Colonic mucosa (tissue), 4 donors: ENCODE results near the gene SEMA4D. TPM values are rescaled to one million over a fixed set of nuclear protein-coding genes. Genes with fewer than 3 reads are reported as not detected.

ENCODE experiments used
- DNase-seq: peaks from one replicate; pipeline ENCODE4 v3.0.0-alpha.2; 2020
- H3K27ac ChIP-seq: fragments of 200-600 bp; one replicate; pipeline ENCODE4 v1.8.0; 2021
- H3K27me3 ChIP-seq: fragments of 200-600 bp; one replicate; pipeline ENCODE4 v1.8.0; 2021
- H3K36me3 ChIP-seq: fragments of 200-600 bp; one replicate; pipeline ENCODE4 v1.8.0; 2021
- H3K4me1 ChIP-seq: fragments of 200-600 bp; one replicate; pipeline ENCODE4 v1.8.0; 2021; ENCODE audit warnings: mild to moderate bottlenecking
- H3K4me3 ChIP-seq: fragments of 200-600 bp; one replicate; pipeline ENCODE4 v1.8.0; 2021
- H3K9ac ChIP-seq, 2 donors: one replicate each; pipeline ENCODE4 v1.7.0; 2013; ENCODE audit warnings: control low read depth in 2 of 2, low read depth in 2 of 2, low read length in 2 of 2
- H3K9me3 ChIP-seq: fragments of 200-600 bp; one replicate; pipeline ENCODE4 v1.8.0; 2021
- intact Hi-C: fragments of 100-400 bp; cut with DNase I; formaldehyde crosslinking; loops from one replicate; pipeline ENCODE4 v1.14.1; 2022
- total RNA-seq, 2 donors: library from RNA; stranded (reverse); fragmentation: NEBNext Ultra II Directional in 1 of 2; extraction: Animal tissue kit (Norgen Biotek cat#: 25700) in 1 of 2; gene quantifications; one replicate each; pipeline ENCODE4 v1.2.1, GENCODE V29; 2021
- TF ChIP-seq, protein P1 (sequence below): fragments of 200-600 bp; IDR thresholded peaks from one replicate; pipeline ENCODE4 v1.8.0; 2022; ENCODE audit warnings: antibody characterized with exemption, mild to moderate bottlenecking
- donor health status: healthy.
- donor health status: DM: no; HTN: no; CAD: no.
- donor health status: DM: no; HTN: no; CAD: no.

Gene SEMA4D
- total RNA-seq, 2 donors from 2014 or later = 14.7 to 19.0 TPM

GRCh38 chr9:89417832-89418473 is 80.0 kb downstream of the SEMA4D start:
- Histone ChIP-seq H3K27me3 (no peaks in the 10 kb centered on the region), H3K9me3 (no peaks in the 10 kb centered on the region), H3K36me3 (no peaks in the 10 kb centered on the region), H3K27ac (peak overlapping the region; percentile 6), H3K4me3 (no peak overlapping the region), H3K9ac (no peak overlapping the region), H3K4me1 (no peaks in the 10 kb centered on the region)
- TF ChIP-seq, protein P1, sequence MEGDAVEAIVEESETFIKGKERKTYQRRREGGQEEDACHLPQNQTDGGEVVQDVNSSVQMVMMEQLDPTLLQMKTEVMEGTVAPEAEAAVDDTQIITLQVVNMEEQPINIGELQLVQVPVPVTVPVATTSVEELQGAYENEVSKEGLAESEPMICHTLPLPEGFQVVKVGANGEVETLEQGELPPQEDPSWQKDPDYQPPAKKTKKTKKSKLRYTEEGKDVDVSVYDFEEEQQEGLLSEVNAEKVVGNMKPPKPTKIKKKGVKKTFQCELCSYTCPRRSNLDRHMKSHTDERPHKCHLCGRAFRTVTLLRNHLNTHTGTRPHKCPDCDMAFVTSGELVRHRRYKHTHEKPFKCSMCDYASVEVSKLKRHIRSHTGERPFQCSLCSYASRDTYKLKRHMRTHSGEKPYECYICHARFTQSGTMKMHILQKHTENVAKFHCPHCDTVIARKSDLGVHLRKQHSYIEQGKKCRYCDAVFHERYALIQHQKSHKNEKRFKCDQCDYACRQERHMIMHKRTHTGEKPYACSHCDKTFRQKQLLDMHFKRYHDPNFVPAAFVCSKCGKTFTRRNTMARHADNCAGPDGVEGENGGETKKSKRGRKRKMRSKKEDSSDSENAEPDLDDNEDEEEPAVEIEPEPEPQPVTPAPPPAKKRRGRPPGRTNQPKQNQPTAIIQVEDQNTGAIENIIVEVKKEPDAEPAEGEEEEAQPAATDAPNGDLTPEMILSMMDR = no peak
- intact Hi-C loops = no loop called here
- DNase-seq = no peak

GRCh38 chr9:89414670-89415324 is 83.1 kb downstream of the SEMA4D start:
- Histone ChIP-seq H3K4me1 (no peaks in the 10 kb centered on the region), H3K9me3 (no peaks in the 10 kb centered on the region), H3K27me3 (no peaks in the 10 kb centered on the region), H3K9ac (no peak overlapping the region), H3K36me3 (no peaks in the 10 kb centered on the region), H3K4me3 (no peak overlapping the region), H3K27ac (no peak overlapping the region)
- intact Hi-C loops = no loop called here
- DNase-seq = no peak
- TF ChIP-seq, protein P1 = no peak

- Histone ChIP-seq H3K27ac (no peak overlapping the region), H3K9ac (no peak overlapping the region), H3K9me3 (no peaks in the 10 kb centered on the region), H3K4me3 (no peak overlapping the region), H3K4me1 (no peaks in the 10 kb centered on the region), H3K27me3 (no peaks in the 10 kb centered on the region), H3K36me3 (no peaks in the 10 kb centered on the region)
- TF ChIP-seq, protein P1 = no peak
- intact Hi-C loops = no loop called here
- DNase-seq = no peak
Observed at GRCh38 chr9:89413963-89414638, 83.8 kb downstream of the SEMA4D start.

- Histone ChIP-seq H3K9ac (no peak overlapping the region), H3K4me3 (no peak overlapping the region), H3K9me3 (no peaks in the 10 kb centered on the region), H3K27ac (no peak overlapping the region), H3K36me3 (no peaks in the 10 kb centered on the region), H3K4me1 (no peaks in the 10 kb centered on the region), H3K27me3 (no peaks in the 10 kb centered on the region)
- TF ChIP-seq, protein P1 = no peak
- intact Hi-C loops = no loop called here
- no peak for DNase-seq
Observed at GRCh38 chr9:89412951-89413350, 85.0 kb downstream of the SEMA4D start.

DNA sequence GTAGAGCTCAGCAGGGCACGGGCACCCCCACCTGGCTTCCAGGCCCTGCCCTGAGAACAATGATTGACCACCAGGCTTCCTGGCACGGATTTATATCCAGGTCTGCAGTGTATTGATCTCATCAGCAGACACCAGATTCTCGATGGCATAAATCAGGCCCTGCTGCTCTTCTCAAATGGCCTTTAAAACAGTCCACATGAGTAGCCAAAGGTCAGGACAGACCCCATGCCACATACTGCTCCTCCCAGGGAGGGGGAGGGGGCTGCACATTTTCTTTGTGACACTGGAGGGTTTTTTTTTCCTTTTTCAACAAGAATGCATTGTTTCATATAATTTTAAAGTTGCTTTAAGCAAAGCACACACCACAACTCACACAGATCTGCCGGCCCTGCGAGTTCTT is 85.4 kb downstream of the SEMA4D start:
- no peak for DNase-seq
- H3K4me3 ChIP-seq = no peak overlapping the region
- intact Hi-C loops = no loop called here

More for the DNA sequence above, 85.4 kb downstream of the SEMA4D start:
- Histone ChIP-seq H3K9ac (no peak overlapping the region), H3K27me3 (no peaks in the 10 kb centered on the region), H3K27ac (no peak overlapping the region), H3K9me3 (no peaks in the 10 kb centered on the region), H3K4me1 (no peaks in the 10 kb centered on the region), H3K36me3 (no peaks in the 10 kb centered on the region)
- TF ChIP-seq, protein P1 = no peak
